NCI-H524 treated with DMSO at 0.1 percent for 48 hours (cell line): Measurements from ENCODE around the gene OR56A5.

Source experiments
- DNase-seq: peaks from one replicate; lab custom pipeline; 2025; lab: John Stamatoyannopoulos, UW

Gene OR56A5

DNA sequence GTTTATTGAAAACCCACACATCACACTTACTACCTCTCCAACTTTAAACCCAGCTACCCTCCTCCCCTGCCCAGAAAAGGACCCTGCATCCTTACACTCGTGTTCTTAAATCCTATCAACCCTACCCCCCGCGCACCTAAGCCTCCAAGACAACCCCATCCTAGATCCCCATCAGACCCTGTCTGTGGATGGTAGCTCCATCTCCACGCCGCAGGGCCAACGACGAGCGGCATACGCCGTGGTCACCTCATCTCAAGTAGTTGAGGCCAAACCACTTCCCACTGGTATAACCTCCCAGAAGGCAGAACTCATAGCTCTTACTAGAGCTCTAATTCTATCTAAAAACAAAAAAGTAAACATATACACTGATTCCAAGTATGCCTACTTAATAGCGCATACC is 35.6 kb downstream of the OR56A5 start:
- DNase-seq, result no peak

DNA sequence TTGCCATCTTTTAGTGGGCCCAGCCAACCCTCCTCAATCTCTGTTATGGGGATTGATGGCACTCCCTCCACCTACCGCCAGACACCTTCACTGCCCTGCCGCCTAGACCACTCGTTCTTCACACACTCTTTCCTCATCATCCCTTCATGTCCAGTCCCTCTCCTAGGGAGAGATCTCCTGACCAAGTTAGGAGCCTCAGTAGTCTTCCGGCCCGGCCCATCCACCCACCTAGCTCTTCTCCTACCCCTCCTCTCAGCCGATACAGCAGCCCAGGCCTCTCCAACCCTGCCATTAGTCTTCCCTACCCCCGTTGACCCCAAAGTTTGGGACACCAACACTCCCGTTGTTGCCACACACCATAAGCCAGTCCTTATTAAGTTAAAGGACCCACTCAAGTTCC is 37.2 kb downstream of the OR56A5 start:
- no peak for DNase-seq

DNA sequence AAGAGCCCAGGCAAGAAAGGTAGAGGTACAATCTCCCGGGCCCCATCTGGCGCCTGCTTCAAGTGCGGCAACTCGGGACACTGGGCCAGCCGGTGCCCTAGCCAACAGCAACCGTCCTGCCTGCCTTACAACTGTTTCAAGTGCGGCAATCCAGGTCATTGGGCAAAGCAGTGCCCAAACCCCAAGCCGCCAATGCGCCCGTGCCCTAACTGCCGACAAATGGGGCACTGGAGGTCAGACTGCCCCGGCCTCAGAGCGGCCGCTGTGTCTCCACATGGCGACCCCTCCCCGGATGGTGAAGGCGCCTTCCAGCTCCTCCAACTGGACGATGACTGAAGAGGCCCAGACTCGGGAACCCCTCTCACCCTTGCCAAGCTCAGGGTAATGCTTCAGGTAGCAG is 37.7 kb downstream of the OR56A5 start:
- DNase-seq, result no peak

DNA sequence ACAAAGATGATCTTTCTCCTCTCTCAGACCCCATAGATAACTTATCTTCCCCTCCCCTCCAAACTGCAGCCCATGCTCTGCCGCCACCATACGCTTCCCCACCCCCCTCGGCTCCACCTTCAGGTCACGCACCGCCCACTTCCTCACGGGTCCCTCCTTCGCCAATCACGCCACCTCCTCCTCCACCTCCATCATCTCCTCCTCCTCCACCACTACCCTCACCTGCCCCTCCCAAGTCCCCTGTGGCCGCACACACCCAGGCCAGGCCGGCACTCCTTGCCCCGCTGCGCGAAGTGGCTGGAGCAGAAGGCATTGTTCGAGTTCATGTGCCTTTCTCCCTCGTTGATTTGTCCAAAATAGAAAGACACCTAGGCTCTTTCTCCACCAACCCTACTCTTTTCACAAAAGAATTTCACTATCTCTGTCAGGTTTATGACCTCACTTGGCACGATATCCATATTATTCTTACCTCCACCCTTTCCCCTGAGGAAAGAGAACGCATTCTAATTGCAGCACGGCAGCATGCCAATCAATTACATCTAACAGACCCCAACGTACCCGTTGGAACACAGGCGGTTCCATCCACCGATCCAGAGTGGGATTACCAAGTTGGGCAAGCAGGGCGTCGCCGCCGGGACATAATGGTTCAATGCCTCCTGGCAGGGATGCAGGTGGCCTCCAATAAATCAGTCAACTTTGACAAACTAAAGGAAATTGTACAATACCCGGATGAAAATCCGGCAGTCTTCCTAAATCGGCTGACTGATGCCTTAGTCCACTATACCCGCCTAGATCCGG is 38.5 kb downstream of the OR56A5 start:
- DNase-seq, result no peak

DNA sequence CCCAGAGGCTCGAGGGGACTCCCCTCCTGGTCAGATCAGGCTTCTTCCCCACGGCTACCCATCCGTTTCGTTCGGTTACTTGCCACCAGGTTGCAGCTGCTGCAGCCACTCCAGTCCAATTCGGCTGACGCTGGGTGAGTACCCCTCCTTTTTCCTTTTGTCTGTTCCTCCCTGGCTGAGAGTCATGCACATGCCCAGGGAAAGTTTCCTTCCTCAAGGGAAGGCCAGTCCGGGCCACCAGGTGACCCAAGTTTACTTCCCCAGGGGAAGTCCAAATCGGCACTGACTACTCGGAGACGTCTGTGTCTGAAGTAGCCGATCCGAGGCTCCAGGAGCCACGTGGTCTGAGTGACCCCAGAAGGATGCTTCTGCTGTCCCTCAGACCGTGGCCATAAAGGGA is 39.5 kb downstream of the OR56A5 start:
- DNase-seq, result no peak

DNA sequence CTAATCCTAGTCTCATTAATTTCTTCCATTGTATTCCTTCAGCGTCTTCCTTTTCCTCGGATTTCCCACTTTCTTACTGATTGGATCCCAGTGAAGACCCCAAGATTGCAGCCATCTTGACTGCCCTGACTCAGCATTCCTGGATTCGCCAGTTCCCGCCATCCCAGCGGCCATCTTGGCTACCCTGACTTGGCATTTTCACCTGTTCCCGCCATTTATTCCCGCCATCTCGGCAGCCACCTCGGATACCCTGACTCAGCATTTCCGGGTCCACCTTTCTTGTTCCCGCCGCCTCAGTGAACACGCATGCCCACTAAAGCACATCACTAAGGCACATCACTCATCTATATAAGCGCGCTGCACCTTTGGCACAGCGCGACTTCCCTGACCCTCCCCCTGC is 40.0 kb downstream of the OR56A5 start:
- no peak for DNase-seq

DNA sequence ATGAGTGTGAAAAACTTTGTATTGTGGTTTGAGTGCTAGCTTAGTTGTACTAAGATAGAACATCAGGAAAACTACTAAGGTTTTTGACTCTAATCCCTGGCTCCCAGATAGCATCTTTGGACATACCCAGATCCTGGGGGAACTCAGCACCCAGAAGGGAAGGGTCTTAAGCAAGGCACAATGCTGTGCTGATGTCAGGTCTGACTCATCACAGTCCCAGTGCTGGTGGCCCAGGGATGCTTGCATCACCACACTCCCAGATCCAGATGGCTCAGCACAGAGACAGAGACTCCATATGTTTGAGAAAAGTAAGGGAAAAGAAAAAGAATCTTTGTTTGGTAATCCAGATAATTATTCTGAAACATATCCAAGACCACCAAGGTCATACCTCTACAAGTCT is 44.5 kb downstream of the OR56A5 start:
- DNase-seq, result no peak

DNA sequence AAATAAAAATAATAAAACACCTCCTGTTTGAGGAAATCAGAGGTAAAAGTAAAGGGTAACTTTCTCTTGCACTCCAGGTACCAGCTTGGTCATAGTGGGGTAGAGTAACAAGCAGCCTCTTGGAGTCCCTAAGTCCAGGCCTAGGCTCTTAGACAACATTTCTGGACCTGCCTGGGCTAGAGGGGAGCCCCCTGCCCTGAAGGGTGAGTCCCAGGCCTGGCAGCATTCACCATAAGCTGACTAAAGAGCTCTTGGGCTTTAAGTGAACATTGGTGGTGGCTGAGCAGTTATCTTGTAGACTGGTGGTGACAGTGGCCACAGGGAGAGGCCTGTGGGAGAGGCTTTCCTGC is 44.9 kb downstream of the OR56A5 start:
- no peak for DNase-seq

DNA sequence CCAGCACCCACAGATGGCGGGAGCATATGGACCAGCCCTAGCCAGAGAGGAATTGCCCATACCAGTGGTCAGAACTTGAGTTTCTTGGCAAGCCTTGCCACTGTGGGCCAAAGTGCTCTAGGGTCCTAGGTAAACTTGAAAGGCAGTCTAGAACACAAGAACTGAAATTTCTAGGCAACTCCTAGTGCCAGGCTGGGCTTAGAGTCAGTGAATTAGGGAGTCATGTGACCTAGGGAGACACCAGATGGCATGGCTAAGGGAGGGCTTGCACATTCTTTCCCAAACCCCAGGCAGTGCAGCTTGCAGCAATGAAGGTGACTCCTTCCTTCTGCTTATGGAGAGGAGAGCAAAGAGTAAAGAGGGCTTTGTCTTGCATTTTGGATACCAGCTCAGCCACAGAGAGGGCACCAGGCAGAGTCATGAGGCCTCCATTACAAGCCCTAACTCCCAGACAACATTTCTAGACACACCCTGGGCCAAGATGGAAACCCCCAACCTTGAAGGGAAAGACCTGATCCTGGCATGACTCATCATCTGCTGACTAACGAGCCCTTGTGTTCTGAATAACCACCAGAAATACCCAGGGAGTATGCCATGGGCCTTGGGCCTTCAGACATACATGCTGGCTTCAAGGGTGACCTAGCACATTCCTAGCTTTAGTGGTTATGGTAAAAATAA is 45.4 kb downstream of the OR56A5 start:
- no peak for DNase-seq
